Activated T-cell treated with anti-CD3 and anti-CD28 coated beads, Interleukin-2, amount 50 U/mL, for 24 hours (primary cell): ENCODE measurements around the gene STEAP3.

Experiments used
- DNase-seq: peaks from one replicate; pipeline ENCODE4 v3.0.0-alpha.2; 2020
- H3K27ac Mint-ChIP-seq: 2 replicates; pipeline ENCODE4 v1.8.0; 2020; ENCODE audit warnings: mild to moderate bottlenecking, mixed read lengths
- H3K27me3 Mint-ChIP-seq: 2 replicates; pipeline ENCODE4 v1.8.0; 2020; ENCODE audit warnings: mixed read lengths
- H3K36me3 Mint-ChIP-seq: 2 replicates; pipeline ENCODE4 v1.8.0; 2020; ENCODE audit warnings: low read depth, mixed read lengths
- H3K4me1 Mint-ChIP-seq: 2 replicates; pipeline ENCODE4 v1.8.0; 2020; ENCODE audit warnings: low read depth, mixed read lengths
- H3K4me3 Mint-ChIP-seq: 2 replicates; pipeline ENCODE4 v1.8.0; 2020; ENCODE audit warnings: mild to moderate bottlenecking, moderate library complexity, mixed read lengths
- H3K9me3 Mint-ChIP-seq: 2 replicates; pipeline ENCODE4 v1.8.0; 2020; ENCODE audit warnings: mixed read lengths

Gene STEAP3

GRCh38 chr2:119253760-119254600 is 30.3 kb downstream of the STEAP3 start:
- H3K27ac Mint-ChIP-seq, result no peak overlapping the region
- H3K27me3 Mint-ChIP-seq, result peaks cover 5% of the 10 kb centered on the region
- H3K4me1 Mint-ChIP-seq, result no peaks in the 10 kb centered on the region
- no peaks in the 10 kb centered on the region for H3K36me3 Mint-ChIP-seq
- H3K9me3 Mint-ChIP-seq, result no peaks in the 10 kb centered on the region
- no peak overlapping the region for H3K4me3 Mint-ChIP-seq
- DNase-seq, result no peak

- H3K27me3 Mint-ChIP-seq, result peaks cover 5% of the 10 kb centered on the region
- no peaks in the 10 kb centered on the region for H3K9me3 Mint-ChIP-seq
- no peaks in the 10 kb centered on the region for H3K36me3 Mint-ChIP-seq
- no peak overlapping the region for H3K4me3 Mint-ChIP-seq
- no peak for DNase-seq
- no peaks in the 10 kb centered on the region for H3K4me1 Mint-ChIP-seq
- no peak overlapping the region for H3K27ac Mint-ChIP-seq
These were observed 31.0 kb downstream of the STEAP3 start for GRCh38 chr2:119254601-119255080.

DNA sequence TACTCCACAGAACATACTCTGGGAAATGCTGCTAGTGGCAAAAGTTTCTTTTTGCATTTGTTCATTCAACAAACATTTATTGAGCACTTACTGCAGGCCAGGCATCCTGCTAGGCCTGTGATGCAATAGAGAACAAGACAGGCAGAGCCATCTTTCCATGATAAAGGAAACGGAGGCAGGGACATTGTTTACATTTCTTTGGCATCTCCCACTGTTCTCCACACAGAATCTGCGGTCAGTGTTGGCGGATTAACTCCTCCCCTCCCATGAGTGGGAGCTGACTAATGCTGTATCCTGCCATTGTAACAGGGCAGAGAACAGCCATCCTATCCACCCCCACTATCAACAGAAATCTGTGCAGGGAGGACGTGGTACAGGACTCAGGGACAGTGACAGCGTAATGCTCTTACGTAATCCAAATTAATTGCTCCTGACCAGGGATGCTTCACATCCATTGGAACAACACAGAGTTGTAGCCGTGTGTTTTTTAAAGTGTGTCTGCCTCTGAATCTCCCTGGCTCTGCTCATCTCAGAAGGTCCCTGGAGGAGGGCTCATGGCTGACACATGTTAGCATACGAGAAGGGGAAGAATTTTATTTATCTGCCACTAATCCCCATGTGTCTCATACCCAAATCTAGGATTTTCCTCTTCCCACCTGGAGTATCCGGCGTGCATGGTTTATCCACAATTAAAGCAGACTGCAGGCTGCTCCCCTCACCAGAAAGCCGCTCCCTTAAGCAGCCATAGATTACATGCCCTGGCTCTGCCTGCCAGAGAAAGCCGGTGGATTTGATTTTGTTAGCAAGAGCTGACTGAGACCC is 32.3 kb downstream of the STEAP3 start:
- no peak for DNase-seq
- no peaks in the 10 kb centered on the region for H3K4me1 Mint-ChIP-seq
- H3K4me3 Mint-ChIP-seq, result no peak overlapping the region
- H3K27me3 Mint-ChIP-seq, result peaks cover 5% of the 10 kb centered on the region
- no peaks in the 10 kb centered on the region for H3K9me3 Mint-ChIP-seq
- no peak overlapping the region for H3K27ac Mint-ChIP-seq
- H3K36me3 Mint-ChIP-seq, result no peaks in the 10 kb centered on the region

- Mint-ChIP-seq H3K27me3 (peaks cover 1% of the 10 kb centered on the region), H3K4me1 (no peaks in the 10 kb centered on the region), H3K36me3 (no peaks in the 10 kb centered on the region)
These were observed 32.9 kb downstream of the STEAP3 start for GRCh38 chr2:119256582-119256921.

GRCh38 chr2:119257198-119257597 is 33.6 kb downstream of the STEAP3 start:
- H3K4me3 Mint-ChIP-seq, result no peak overlapping the region

More at GRCh38 chr2:119256582-119256921, 32.9 kb downstream of the STEAP3 start:
- no peak for DNase-seq
- Mint-ChIP-seq H3K27ac (no peak overlapping the region), H3K4me3 (no peak overlapping the region), H3K9me3 (no peaks in the 10 kb centered on the region)

DNA sequence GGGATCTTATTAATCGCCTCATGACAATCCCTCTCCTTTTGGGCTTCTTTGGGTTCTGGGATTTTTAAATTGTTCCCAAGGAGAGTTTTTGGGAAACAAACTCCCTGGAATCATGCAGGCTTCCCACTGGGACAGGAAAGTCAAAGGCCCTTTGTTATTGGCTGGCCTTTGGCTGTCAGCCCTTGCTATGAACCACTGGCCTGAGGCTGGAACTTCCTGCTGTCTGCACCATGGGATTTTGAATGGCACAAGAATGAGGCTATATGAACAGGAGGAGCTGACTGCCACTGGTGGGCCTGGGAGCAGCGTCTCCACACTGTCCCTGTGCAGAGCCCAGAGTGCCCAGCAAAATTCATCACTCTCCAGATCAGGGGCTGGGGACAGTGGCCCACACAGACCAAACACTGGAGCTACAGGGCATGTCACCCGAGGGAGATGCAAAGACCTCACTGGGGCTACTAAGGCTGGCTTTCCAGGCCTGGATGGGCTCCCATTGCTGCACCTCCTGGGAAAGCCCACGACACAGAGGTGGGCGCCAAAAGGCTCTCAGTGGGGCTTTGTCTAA is 35.7 kb downstream of the STEAP3 start:
- Mint-ChIP-seq H3K4me3 (no peak overlapping the region), H3K9me3 (no peaks in the 10 kb centered on the region), H3K36me3 (no peaks in the 10 kb centered on the region), H3K27ac (no peak overlapping the region), H3K4me1 (no peaks in the 10 kb centered on the region), H3K27me3 (peaks cover 3% of the 10 kb centered on the region)
- no peak for DNase-seq

More at GRCh38 chr2:119257198-119257597, 33.6 kb downstream of the STEAP3 start:
- DNase-seq, result no peak
- no peaks in the 10 kb centered on the region for H3K27me3 Mint-ChIP-seq
- H3K9me3 Mint-ChIP-seq, result no peaks in the 10 kb centered on the region
- no peaks in the 10 kb centered on the region for H3K36me3 Mint-ChIP-seq
- H3K4me1 Mint-ChIP-seq, result no peaks in the 10 kb centered on the region
- H3K27ac Mint-ChIP-seq, result no peak overlapping the region

GRCh38 chr2:119260646-119261492 is 37.2 kb downstream of the STEAP3 start:
- no peak overlapping the region for H3K4me3 Mint-ChIP-seq
- H3K9me3 Mint-ChIP-seq, result no peaks in the 10 kb centered on the region
- H3K4me1 Mint-ChIP-seq, result no peaks in the 10 kb centered on the region
- no peaks in the 10 kb centered on the region for H3K36me3 Mint-ChIP-seq
- no peak for DNase-seq
- H3K27me3 Mint-ChIP-seq, result peaks cover 3% of the 10 kb centered on the region
- no peak overlapping the region for H3K27ac Mint-ChIP-seq

GRCh38 chr2:119261493-119262225 is 38.0 kb downstream of the STEAP3 start:
- H3K36me3 Mint-ChIP-seq, result no peaks in the 10 kb centered on the region
- H3K27me3 Mint-ChIP-seq, result peaks cover 3% of the 10 kb centered on the region
- no peak overlapping the region for H3K27ac Mint-ChIP-seq

GRCh38 chr2:119263025-119263424 is 39.4 kb downstream of the STEAP3 start:
- Mint-ChIP-seq H3K27me3 (peaks cover 9% of the 10 kb centered on the region), H3K4me3 (no peak overlapping the region), H3K36me3 (no peaks in the 10 kb centered on the region), H3K9me3 (no peaks in the 10 kb centered on the region), H3K4me1 (no peaks in the 10 kb centered on the region), H3K27ac (no peak overlapping the region)
- DNase-seq, result no peak

More at GRCh38 chr2:119261493-119262225, 38.0 kb downstream of the STEAP3 start:
- Mint-ChIP-seq H3K9me3 (no peaks in the 10 kb centered on the region), H3K4me1 (no peaks in the 10 kb centered on the region), H3K4me3 (no peak overlapping the region)
- no peak for DNase-seq

DNA sequence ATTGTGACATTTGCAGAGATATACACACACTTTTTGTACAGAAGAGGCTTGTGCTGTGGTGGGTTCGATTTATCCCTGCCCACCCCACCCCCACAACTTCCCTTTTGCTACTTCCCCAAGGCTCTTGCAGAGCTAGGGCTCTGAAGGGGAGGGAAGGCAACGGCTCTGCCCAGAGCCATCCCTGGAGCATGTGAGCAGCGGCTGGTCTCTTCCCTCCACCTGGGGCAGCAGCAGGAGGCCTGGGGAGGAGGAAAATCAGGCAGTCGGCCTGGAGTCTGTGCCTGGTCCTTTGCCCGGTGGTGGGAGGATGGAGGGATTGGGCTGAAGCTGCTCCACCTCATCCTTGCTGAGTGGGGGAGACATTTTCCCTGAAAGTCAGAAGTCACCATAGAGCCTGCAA is 40.0 kb downstream of the STEAP3 start:
- Mint-ChIP-seq H3K9me3 (no peaks in the 10 kb centered on the region), H3K4me3 (no peak overlapping the region), H3K4me1 (no peaks in the 10 kb centered on the region), H3K27me3 (peaks cover 9% of the 10 kb centered on the region), H3K27ac (no peak overlapping the region), H3K36me3 (no peaks in the 10 kb centered on the region)
- DNase-seq, result no peak

- H3K27ac Mint-ChIP-seq, result no peak overlapping the region
- peaks cover 9% of the 10 kb centered on the region for H3K27me3 Mint-ChIP-seq
- no peaks in the 10 kb centered on the region for H3K36me3 Mint-ChIP-seq
- H3K4me1 Mint-ChIP-seq, result no peaks in the 10 kb centered on the region
- H3K4me3 Mint-ChIP-seq, result no peak overlapping the region
- no peaks in the 10 kb centered on the region for H3K9me3 Mint-ChIP-seq
- DNase-seq, result peak; percentile 47
These were observed 41.4 kb downstream of the STEAP3 start for GRCh38 chr2:119264781-119265692.

DNA sequence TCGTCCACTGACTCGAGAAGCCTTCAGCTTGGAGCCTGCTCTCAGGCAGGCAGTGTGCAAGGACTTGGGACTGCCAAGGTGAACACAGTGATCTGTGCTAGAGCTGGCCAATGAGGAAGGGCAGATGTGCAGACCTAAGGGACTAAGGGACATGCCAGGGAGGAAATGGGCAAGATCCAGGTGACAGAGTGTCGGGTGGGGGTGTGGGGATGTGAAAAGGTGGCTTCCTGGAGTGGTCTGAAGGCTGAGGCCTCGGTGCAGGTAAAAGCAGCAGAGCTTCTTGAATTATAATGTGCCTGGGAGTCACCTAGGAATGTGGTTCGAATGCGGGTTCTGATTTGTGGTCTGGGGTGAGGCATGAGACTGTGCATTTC is 42.0 kb downstream of the STEAP3 start:
- Mint-ChIP-seq H3K27ac (no peak overlapping the region), H3K36me3 (no peaks in the 10 kb centered on the region), H3K4me1 (no peaks in the 10 kb centered on the region), H3K9me3 (no peaks in the 10 kb centered on the region), H3K4me3 (no peak overlapping the region), H3K27me3 (peaks cover 9% of the 10 kb centered on the region)
- no peak for DNase-seq

DNA sequence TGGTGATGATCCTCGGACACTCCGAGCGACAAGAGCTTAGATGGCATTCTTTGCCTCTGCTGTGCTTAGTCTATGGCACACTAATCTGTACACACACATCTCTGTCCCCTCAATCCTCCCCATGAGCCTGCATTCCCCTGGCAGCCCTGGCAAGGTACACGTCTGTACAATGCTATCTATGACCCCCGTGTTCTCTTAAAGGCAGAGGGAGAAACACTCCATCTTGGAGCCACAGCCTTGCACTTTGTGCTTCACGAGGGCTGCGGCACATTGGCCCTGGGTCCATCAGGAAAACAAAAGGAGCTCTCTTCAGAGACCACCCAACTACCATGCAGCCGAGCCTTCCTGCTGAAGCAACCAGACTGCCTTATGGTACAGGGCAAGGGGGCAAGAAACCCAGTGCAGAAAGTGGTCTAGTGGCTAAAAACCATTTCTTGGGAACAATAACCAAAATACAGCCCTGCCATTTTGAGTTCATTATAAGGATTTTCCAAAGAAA is 42.5 kb downstream of the STEAP3 start:
- Mint-ChIP-seq H3K9me3 (no peaks in the 10 kb centered on the region), H3K4me1 (no peaks in the 10 kb centered on the region), H3K4me3 (no peak overlapping the region), H3K36me3 (no peaks in the 10 kb centered on the region), H3K27ac (no peak overlapping the region), H3K27me3 (peaks cover 9% of the 10 kb centered on the region)
- no peak for DNase-seq
